ENCODE measurements around the gene F12.

- TF ChIP-seq CTCF (IDR thresholded peaks at IDR 0.05; ENCODE audit: borderline replicate concordance, extremely low read depth, low read length, poor library complexity, severe bottlenecking) (no peak), EZH2 (IDR thresholded peaks at IDR 0.05; ENCODE audit: borderline replicate concordance, low read depth, low read length, severe bottlenecking) (no peak)
These were observed 33.3 kb downstream of the F12 start for GRCh38 chr5:177376107-177376506.
